Measurements from ENCODE around the gene TUBA4A. TPM values are rescaled to one million over a fixed set of nuclear protein-coding genes. Genes with fewer than 3 reads are reported as not detected.

TUBA4A gene
- total RNA-seq, 4 donors from 2014 or later = 39.2 to 101 (median 70.8) TPM

GRCh38 chr2:219218217-219218731 lies 35.4 kb downstream of the TUBA4A start:
- Histone ChIP-seq H3K9me3 (no peaks in the 10 kb centered on the region), H3K4me1 (peaks cover 19 to 37% (median 30%) of the 10 kb centered on the region in 4 donors), H3K27me3 (no peaks in the 10 kb centered on the region), H3K36me3 (peaks cover 0 to 35% (median 12%) of the 10 kb centered on the region in 4 donors), H3K27ac (peak overlapping the region; percentile 90 to 98 (median 95)), H3K4me3 (peak overlapping the region; percentile 36 to 59 (median 50))
- WGBS, 2 donors (ENCODE audit: low coverage in 1 of 2) = 6% methylated on average over 20 of the region's 37 CpGs; no CpG with 5 or more reads in 1 of the 2 donors
- TF ChIP-seq POLR2A (IDR thresholded peaks at IDR 0.05) (peak; percentile 27), POLR2AphosphoS5 (IDR thresholded peaks at IDR 0.05) (no peak), EP300 (IDR thresholded peaks at IDR 0.05; ENCODE audit: low read depth) (no peak)
- TF ChIP-seq, protein P1, sequence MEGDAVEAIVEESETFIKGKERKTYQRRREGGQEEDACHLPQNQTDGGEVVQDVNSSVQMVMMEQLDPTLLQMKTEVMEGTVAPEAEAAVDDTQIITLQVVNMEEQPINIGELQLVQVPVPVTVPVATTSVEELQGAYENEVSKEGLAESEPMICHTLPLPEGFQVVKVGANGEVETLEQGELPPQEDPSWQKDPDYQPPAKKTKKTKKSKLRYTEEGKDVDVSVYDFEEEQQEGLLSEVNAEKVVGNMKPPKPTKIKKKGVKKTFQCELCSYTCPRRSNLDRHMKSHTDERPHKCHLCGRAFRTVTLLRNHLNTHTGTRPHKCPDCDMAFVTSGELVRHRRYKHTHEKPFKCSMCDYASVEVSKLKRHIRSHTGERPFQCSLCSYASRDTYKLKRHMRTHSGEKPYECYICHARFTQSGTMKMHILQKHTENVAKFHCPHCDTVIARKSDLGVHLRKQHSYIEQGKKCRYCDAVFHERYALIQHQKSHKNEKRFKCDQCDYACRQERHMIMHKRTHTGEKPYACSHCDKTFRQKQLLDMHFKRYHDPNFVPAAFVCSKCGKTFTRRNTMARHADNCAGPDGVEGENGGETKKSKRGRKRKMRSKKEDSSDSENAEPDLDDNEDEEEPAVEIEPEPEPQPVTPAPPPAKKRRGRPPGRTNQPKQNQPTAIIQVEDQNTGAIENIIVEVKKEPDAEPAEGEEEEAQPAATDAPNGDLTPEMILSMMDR (IDR thresholded peaks at IDR 0.05) = no peak
- intact Hi-C loops (cut with DNase I; ENCODE audit: low total_unique reads) = no loop called here
- in situ Hi-C loops (cut with MboI; ENCODE audit: low pct_ligation_motif_present in 1 of 4, low pct_unique_long_range_greater_than_20kb in 1 of 4, low sequenced_read_pairs in 3 of 4) = loop anchor here in 1 of 4 donors (10.0 kb wide), 1 partner anchor 53 kb away; the partner anchor contains the start of gene NHEJ1
- peak; percentile 70 for DNase-seq

DNA sequence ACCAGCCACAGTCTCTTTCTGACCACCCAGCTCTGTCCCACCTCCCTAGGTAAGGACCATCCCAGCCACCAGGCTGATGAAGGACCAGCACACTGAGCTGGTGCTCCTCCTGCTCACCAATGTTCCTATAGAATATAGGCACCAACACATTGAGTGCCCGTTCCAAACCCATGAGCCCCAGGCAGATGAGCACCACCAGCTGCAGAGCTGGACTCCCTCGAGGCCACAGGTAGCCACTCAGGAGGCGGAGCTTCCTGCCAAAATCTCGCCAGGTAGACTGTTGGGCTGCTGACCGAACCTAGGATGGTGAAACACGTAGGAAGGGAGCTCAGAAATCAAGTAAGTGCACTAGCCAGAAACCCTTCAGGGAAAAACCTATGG lies 37.2 kb downstream of the TUBA4A start:
- 88 to 100% methylated on average over 1 to 6 of the region's 6 CpGs for WGBS, 2 donors (ENCODE audit: low coverage in 1 of 2)
- Histone ChIP-seq H3K27me3 (no peaks in the 10 kb centered on the region), H3K4me3 (no peak overlapping the region), H3K4me1 (peaks cover 19 to 37% (median 30%) of the 10 kb centered on the region in 4 donors), H3K36me3 (peaks cover 0 to 18% (median 4%) of the 10 kb centered on the region in 4 donors), H3K27ac (peak overlapping the region in 3 of 4 donors; percentile 90 to 96 (median 94)), H3K9me3 (no peaks in the 10 kb centered on the region)
- TF ChIP-seq EP300 (IDR thresholded peaks at IDR 0.05; ENCODE audit: low read depth) = no peak
- TF ChIP-seq, protein P1 (IDR thresholded peaks at IDR 0.05) = no peak
- no peak for TF ChIP-seq POLR2AphosphoS5 (IDR thresholded peaks at IDR 0.05)
- TF ChIP-seq POLR2A (IDR thresholded peaks at IDR 0.05) = no peak
- no peak for DNase-seq
- in situ Hi-C loops (cut with MboI; ENCODE audit: low pct_ligation_motif_present in 1 of 4, low pct_unique_long_range_greater_than_20kb in 1 of 4, low sequenced_read_pairs in 3 of 4) (loop anchor here in 1 of 4 donors (10.0 kb wide), 1 partner anchor 52 kb away; the partner anchor contains the start of gene NHEJ1), intact Hi-C loops (cut with DNase I; ENCODE audit: low total_unique reads) (no loop called here)

DNA sequence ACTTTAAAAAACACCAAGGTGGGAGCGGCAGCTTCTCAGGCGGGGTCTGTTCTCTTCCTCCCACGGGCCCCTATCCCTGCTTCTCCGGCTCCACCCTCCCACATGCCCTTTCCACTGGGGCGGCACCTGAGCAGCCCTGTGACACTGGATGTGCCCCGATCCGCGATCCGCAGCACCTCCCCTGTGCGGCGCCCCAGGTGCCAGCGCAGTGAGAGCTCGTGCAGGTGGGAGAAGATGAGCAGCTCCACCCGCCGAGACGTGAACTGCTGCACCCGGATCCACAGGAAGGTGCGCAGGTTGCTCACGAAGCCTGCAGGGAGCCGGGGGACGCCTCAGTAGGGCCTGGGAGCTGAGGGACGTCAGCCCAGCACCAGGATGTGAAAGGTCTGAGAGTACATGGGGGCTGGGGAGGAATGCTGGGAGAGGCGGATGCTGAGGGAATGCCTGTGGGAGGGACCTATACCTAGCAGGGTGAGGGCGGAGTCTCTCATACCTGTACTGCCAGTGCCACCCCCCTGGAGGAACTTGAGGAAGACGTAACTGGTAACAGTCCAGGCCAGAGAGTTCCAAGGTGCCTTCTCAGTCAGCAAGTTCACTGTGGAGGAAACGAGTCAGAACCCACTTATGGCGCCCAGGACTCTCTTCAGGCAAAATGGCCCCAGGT lies 37.7 kb downstream of the TUBA4A start:
- in situ Hi-C loops (cut with MboI; ENCODE audit: low pct_ligation_motif_present in 1 of 4, low pct_unique_long_range_greater_than_20kb in 1 of 4, low sequenced_read_pairs in 3 of 4) (loop anchor here in 1 of 4 donors (10.0 kb wide), 1 partner anchor 51 kb away; the partner anchor contains the start of gene NHEJ1), intact Hi-C loops (cut with DNase I; ENCODE audit: low total_unique reads) (no loop called here)
- peaks cover 19 to 37% (median 30%) of the 10 kb centered on the region in 4 donors for H3K4me1 ChIP-seq
- TF ChIP-seq, protein P1 (IDR thresholded peaks at IDR 0.05) = no peak
- no peak for TF ChIP-seq POLR2AphosphoS5 (IDR thresholded peaks at IDR 0.05)
- TF ChIP-seq EP300 (IDR thresholded peaks at IDR 0.05; ENCODE audit: low read depth) = no peak
- TF ChIP-seq POLR2A (IDR thresholded peaks at IDR 0.05) = no peak
- peaks cover 0 to 13% (median 3%) of the 10 kb centered on the region in 4 donors for H3K36me3 ChIP-seq
- H3K4me3 ChIP-seq = no peak overlapping the region
- no peaks in the 10 kb centered on the region for H3K27me3 ChIP-seq
- H3K9me3 ChIP-seq = no peaks in the 10 kb centered on the region
- H3K27ac ChIP-seq = no peak overlapping the region
- no peak for DNase-seq
- WGBS, 2 donors (ENCODE audit: low coverage in 1 of 2) = 93% methylated on average over 27 of the region's 27 CpGs; no CpG with 5 or more reads in 1 of the 2 donors

GRCh38 chr2:219214786-219215185 lies 38.9 kb downstream of the TUBA4A start:
- Histone ChIP-seq H3K9me3 (no peaks in the 10 kb centered on the region), H3K27ac (no peak overlapping the region), H3K4me3 (no peak overlapping the region), H3K4me1 (peaks cover 19 to 33% (median 28%) of the 10 kb centered on the region in 4 donors), H3K27me3 (no peaks in the 10 kb centered on the region), H3K36me3 (peaks cover 0 to 4% (median 0%) of the 10 kb centered on the region in 4 donors)
- in situ Hi-C loops (cut with MboI; ENCODE audit: low pct_ligation_motif_present in 1 of 4, low pct_unique_long_range_greater_than_20kb in 1 of 4, low sequenced_read_pairs in 3 of 4) (loop anchor here in 1 of 4 donors (10.0 kb wide), 1 partner anchor 50 kb away; the partner anchor contains the start of gene NHEJ1), intact Hi-C loops (cut with DNase I; ENCODE audit: low total_unique reads) (no loop called here)
- WGBS, 2 donors (ENCODE audit: low coverage in 1 of 2) = 95% methylated on average over 6 of the region's 6 CpGs; no CpG with 5 or more reads in 1 of the 2 donors
- TF ChIP-seq POLR2AphosphoS5 (IDR thresholded peaks at IDR 0.05) (no peak), EP300 (IDR thresholded peaks at IDR 0.05; ENCODE audit: low read depth) (no peak), POLR2A (IDR thresholded peaks at IDR 0.05) (no peak)
- TF ChIP-seq, protein P1 (IDR thresholded peaks at IDR 0.05) = no peak
- no peak for DNase-seq
